ENCODE data around the gene CELA3A.

- TF ChIP-seq FOXK2 (IDR thresholded peaks at IDR 0.05) = no peak
- TF ChIP-seq FOXM1 (IDR thresholded peaks at IDR 0.05; ENCODE audit: borderline replicate concordance) = no peak
- TF ChIP-seq NFRKB (IDR thresholded peaks at IDR 0.05) = no peak
- TF ChIP-seq ZNF384 (IDR thresholded peaks at IDR 0.05) = no peak
- TF ChIP-seq TARDBP (IDR thresholded peaks at IDR 0.05) = no peak
- TF ChIP-seq HDGF (IDR thresholded peaks at IDR 0.05; ENCODE audit: borderline replicate concordance) = no peak
- TF ChIP-seq SUZ12 (IDR thresholded peaks at IDR 0.05) = no peak
- no peak for TF ChIP-seq SP1 (IDR thresholded peaks at IDR 0.05)
- no peak for TF ChIP-seq BHLHE40 (IDR thresholded peaks at IDR 0.05; ENCODE audit: borderline replicate concordance)
- TF ChIP-seq L3MBTL2 (conservative IDR thresholded peaks at IDR 0.05) = no peak
- no peak for TF ChIP-seq ELF4 (IDR thresholded peaks at IDR 0.05)
- TF ChIP-seq CTBP1 (IDR thresholded peaks at IDR 0.05; ENCODE audit: borderline replicate concordance) = no peak
Measured at GRCh38 chr1:22031214-22031962, 29.9 kb downstream of the CELA3A start.
